Panc1 (cell line): ENCODE results near the gene HOXB5. TPM values are rescaled to one million over a fixed set of nuclear protein-coding genes. Genes with fewer than 3 reads are reported as not detected.

Experiments
- ATAC-seq: fragments of 200-7000 bp; cut with Tn5 transposase; 2 replicates; pipeline ENCODE4 v1.9.1; 2020; ENCODE audit warnings: mild to moderate bottlenecking, moderate library complexity
- BruUV-seq: library from RNA; stranded (reverse); fragments of 400-500 nt; replicated peaks from 2 replicates; lab custom pipeline; 2021; lab: Mats Ljungman, UMichigan
- CTCF ChIA-PET: fragments of 300-600 bp; sonication (Branson Sonifier 250); formaldehyde crosslinking; loops from one replicate; lab custom pipeline; 2022; ENCODE audit warnings: antibody characterized with exemption; lab: Charles Lee
- POLR2A ChIA-PET: fragments of 300-600 bp; sonication (Branson Sonifier 250); formaldehyde crosslinking; loops from one replicate; lab custom pipeline; 2022; ENCODE audit warnings: antibody characterized with exemption; lab: Charles Lee
- DNase-seq: peaks from one replicate; pipeline ENCODE4 v3.0.0-alpha.2; 2010; ENCODE audit warnings: low read depth, low spot score
- H3K27ac ChIP-seq: 2 replicates; pipeline ENCODE4 v1.5.1; 2011; ENCODE audit warnings: mild to moderate bottlenecking, low read length, inconsistent platforms
- H3K27me3 ChIP-seq: fragments of 200-500 bp; sonication (Bioruptor generic); 2 replicates; pipeline ENCODE4 v1.6.0; 2014; ENCODE audit warnings: low read length, inconsistent platforms; ENCODE audit not compliant: control insufficient read depth, insufficient read depth
- H3K36me3 ChIP-seq: fragments of 200-500 bp; sonication (Bioruptor generic); 2 replicates; pipeline ENCODE4 v1.5.1; 2014; ENCODE audit warnings: inconsistent platforms, mild to moderate bottlenecking, low read length, moderate library complexity; ENCODE audit not compliant: control insufficient read depth, insufficient read depth
- H3K4me1 ChIP-seq: 2 replicates; pipeline ENCODE4 v1.5.1; 2011; ENCODE audit warnings: inconsistent platforms, mild to moderate bottlenecking, low read length, moderate library complexity; ENCODE audit not compliant: control insufficient read depth, insufficient read depth
- H3K4me3 ChIP-seq, 2 experiments: 2 replicates each; pipeline ENCODE4 v1.5.1; 2011 to 2012; ENCODE audit warnings: low read depth in 2 of 2, low read length in 2 of 2, mild to moderate bottlenecking in 2 of 2, inconsistent platforms in 1 of 2, moderate library complexity in 1 of 2
- H3K9me3 ChIP-seq: fragments of 200-500 bp; sonication (Bioruptor generic); 2 replicates; pipeline ENCODE4 v1.5.1; 2014; ENCODE audit warnings: low read depth, mild to moderate bottlenecking, inconsistent platforms, low read length, moderate library complexity; ENCODE audit not compliant: control insufficient read depth, insufficient read depth
- CTCF ChIP-seq: fragments of 450-650 bp; IDR thresholded peaks from 2 replicates; pipeline ENCODE4 v1.5.1; 2017; ENCODE audit warnings: mild to moderate bottlenecking
- POLR2AphosphoS5 ChIP-seq: IDR thresholded peaks from 2 replicates; pipeline ENCODE4 v1.6.1; 2012; ENCODE audit warnings: mild to moderate bottlenecking, low read depth, low read length, moderate library complexity
- REST ChIP-seq, 2 experiments: IDR thresholded peaks; 2 replicates each; pipeline ENCODE4 v1.6.1; 2011 to 2012; ENCODE audit warnings: low read depth in 2 of 2, control low read depth in 1 of 2, low read length in 1 of 2, mild to moderate bottlenecking in 1 of 2, moderate library complexity in 1 of 2; ENCODE audit not compliant: insufficient read depth in 1 of 2
- SIN3A ChIP-seq: IDR thresholded peaks from 2 replicates; pipeline ENCODE4 v1.6.1; 2012; ENCODE audit warnings: low read depth, mild to moderate bottlenecking, low read length, moderate library complexity, borderline replicate concordance; ENCODE audit not compliant: insufficient read depth
- TCF7L2 ChIP-seq: IDR thresholded peaks from 2 replicates; pipeline ENCODE4 v1.6.1; 2011; ENCODE audit warnings: mild to moderate bottlenecking, low read depth, low read length, inconsistent platforms
- in situ Hi-C: cut with HindIII; loops from 2 replicates; pipeline ENCODE4 v1.10.0; 2016; ENCODE audit warnings: low sequenced_read_pairs, low pct_unique_long_range_greater_than_20kb
- intact Hi-C: fragments of 100-400 bp; cut with micrococcal nuclease; formaldehyde crosslinking; loops from one replicate; pipeline ENCODE4 v1.10.0; 2022; ENCODE audit not compliant: unreplicated experiment
- total RNA-seq: library from RNA; stranded (reverse); gene quantifications from one replicate; pipeline ENCODE4 v1.2.1, GENCODE V29; 2021; ENCODE audit not compliant: unreplicated experiment

The HOXB5 gene
- total RNA-seq, 1 experiment from 2014 or later = 67.2 TPM

GRCh38 chr17:48567209-48567608, 26.4 kb downstream of the HOXB5 start:
- POLR2A ChIA-PET = interaction anchor here (0.6 to 0.7 kb wide), 2 partner anchors 11 to 14 kb away, joined by 3 to 7 read pairs; no protein-coding TSS in a partner anchor
- peaks cover 7% of the 10 kb centered on the region; the same call in 1 of the 2 replicates for H3K36me3 ChIP-seq
- no peak for DNase-seq
- H3K4me3 ChIP-seq = peak overlapping the region in 1 of 2 experiments; percentile 99; a peak in 2 of 4 replicates
- ATAC-seq = no peak
- BruUV-seq = no TSS peak
- intact Hi-C loops = no loop called here
- CTCF ChIA-PET = no interaction called here
- in situ Hi-C loops = no loop called here
- H3K9me3 ChIP-seq = no peaks in the 10 kb centered on the region
- peaks cover 95% of the 10 kb centered on the region for H3K4me1 ChIP-seq
- peak overlapping the region; percentile 97 for H3K27ac ChIP-seq
- no peak for TF ChIP-seq SIN3A
- no peak for TF ChIP-seq TCF7L2
- no peak for TF ChIP-seq POLR2AphosphoS5
- TF ChIP-seq CTCF = no peak
- no peak for TF ChIP-seq REST (IDR thresholded peaks at IDR 0.05; ENCODE audit: insufficient read depth in 1 of 2, low read depth in 2 of 2, low read length in 1 of 2)
- no peaks in the 10 kb centered on the region for H3K27me3 ChIP-seq

GRCh38 chr17:48566717-48567116, 26.9 kb downstream of the HOXB5 start:
- DNase-seq = no peak
- CTCF ChIA-PET = no interaction called here
- H3K4me3 ChIP-seq = no peak overlapping the region
- POLR2A ChIA-PET = interaction anchor here (0.7 to 1.4 kb wide), 4 partner anchors 8 to 683 kb away, joined by 3 to 7 read pairs (median 4); no protein-coding TSS in a partner anchor
- in situ Hi-C loops = no loop called here
- TF ChIP-seq CTCF (no peak), POLR2AphosphoS5 (peak; percentile 37; the same call in 1 of the 2 replicates), SIN3A (no peak), TCF7L2 (no peak)
- intact Hi-C loops = no loop called here
- no peaks in the 10 kb centered on the region for H3K9me3 ChIP-seq
- no peak for ATAC-seq
- H3K36me3 ChIP-seq = peaks cover 7% of the 10 kb centered on the region; the same call in 1 of the 2 replicates
- BruUV-seq = no TSS peak
- peaks cover 95% of the 10 kb centered on the region for H3K4me1 ChIP-seq
- peak overlapping the region; percentile 97 for H3K27ac ChIP-seq
- H3K27me3 ChIP-seq = no peaks in the 10 kb centered on the region
